ENCODE results near the gene SPRN. TPM values are rescaled to one million over a fixed set of nuclear protein-coding genes. Genes with fewer than 3 reads are reported as not detected.

The SPRN gene
- total and polyA plus RNA-seq, 8 donors: 0.52 to 6.4 (median 3.3) TPM; not detected in 1

GRCh38 chr10:133453516-133454203 lies 29.2 kb upstream of the SPRN start, which contains the start of gene SCART1:
Gene SCART1 (plus strand): TSS chr10:133453945. CDS start chr10:133453998, 53 bp downstream.
- Histone ChIP-seq H3K27ac (no peak within 1 kb of the TSS), H3K4me1 (no peaks in the 10 kb centered on the region), H3K27me3 (no peaks in the 10 kb centered on the region), H3K4me3 (no peak within 1 kb of the TSS), H3K36me3 (no peaks in the 10 kb centered on the region), H3K9me3 (peaks cover 0 to 10% of the 10 kb centered on the region in 2 donors)
- no peak for TF ChIP-seq CTCF (IDR thresholded peaks at IDR 0.05)
- intact Hi-C loops (cut with DNase I): no loop called here
- ATAC-seq: no peak
- DNase-seq: no peak

GRCh38 chr10:133452453-133452852 lies 28.0 kb upstream of the SPRN start:
- H3K4me1 ChIP-seq: no peaks in the 10 kb centered on the region
- intact Hi-C loops (cut with DNase I): no loop called here
- no peak for TF ChIP-seq CTCF (IDR thresholded peaks at IDR 0.05)

GRCh38 chr10:133451346-133451745 lies 26.9 kb upstream of the SPRN start:
- no peak for TF ChIP-seq CTCF (IDR thresholded peaks at IDR 0.05)
- Histone ChIP-seq H3K4me3 (no peak overlapping the region), H3K9me3 (peaks cover 0 to 33% of the 10 kb centered on the region in 2 donors), H3K36me3 (no peaks in the 10 kb centered on the region), H3K27me3 (no peaks in the 10 kb centered on the region), H3K27ac (no peak overlapping the region), H3K4me1 (no peaks in the 10 kb centered on the region)
- intact Hi-C loops (cut with DNase I): no loop called here
- ATAC-seq: no peak
- no peak for DNase-seq

More at GRCh38 chr10:133452453-133452852, 28.0 kb upstream of the SPRN start:
- no peak for ATAC-seq
- no peak for DNase-seq
- Histone ChIP-seq H3K9me3 (peaks cover 0 to 22% of the 10 kb centered on the region in 2 donors), H3K36me3 (no peaks in the 10 kb centered on the region), H3K27me3 (no peaks in the 10 kb centered on the region), H3K27ac (no peak overlapping the region), H3K4me3 (no peak overlapping the region)

GRCh38 chr10:133448120-133448519 lies 23.7 kb upstream of the SPRN start:
- Histone ChIP-seq H3K4me1 (no peaks in the 10 kb centered on the region), H3K36me3 (no peaks in the 10 kb centered on the region), H3K27me3 (no peaks in the 10 kb centered on the region), H3K4me3 (no peak overlapping the region), H3K9me3 (peaks cover 0 to 45% of the 10 kb centered on the region in 2 donors), H3K27ac (no peak overlapping the region)
- DNase-seq (no peak), ATAC-seq (no peak)
- intact Hi-C loops (cut with DNase I): no loop called here
- no peak for TF ChIP-seq CTCF (IDR thresholded peaks at IDR 0.05)

GRCh38 chr10:133446979-133447378 lies 22.6 kb upstream of the SPRN start:
- intact Hi-C loops (cut with DNase I): no loop called here
- H3K36me3 ChIP-seq: no peaks in the 10 kb centered on the region
- H3K27me3 ChIP-seq: no peaks in the 10 kb centered on the region
- no peak for DNase-seq
- peaks cover 0 to 45% of the 10 kb centered on the region in 2 donors for H3K9me3 ChIP-seq
- no peak for ATAC-seq
- H3K4me3 ChIP-seq: no peak overlapping the region
- H3K4me1 ChIP-seq: no peaks in the 10 kb centered on the region
- no peak for TF ChIP-seq CTCF (IDR thresholded peaks at IDR 0.05)
- no peak overlapping the region for H3K27ac ChIP-seq

All from left lung (tissue), 10 donors.